ENCODE data around the gene AHCTF1.

GRCh38 chr1:246792603-246793002 is 139.1 kb downstream of the AHCTF1 start:
- no peak for TF ChIP-seq CTCF (IDR thresholded peaks at IDR 0.05)
- TF ChIP-seq POLR2A (IDR thresholded peaks at IDR 0.05) = no peak

All from right lobe of liver (tissue), 4 donors.